Stimulated activated CD4-positive, alpha-beta T cell treated with anti-CD3 and anti-CD28 coated beads, Interleukin-2, amount 100 ng/mL, for 48 hours (primary cell): ENCODE measurements around the gene PIP5K1B.
"Not testable (repeated sequence)": the region's sequence is repeated elsewhere in the genome, so short reads cannot be mapped to it uniquely, and the experiment has no call there.

ENCODE experiments used
- DNase-seq, 2 donors: peaks; one replicate each; pipeline ENCODE4 v3.0.0-alpha.2; 2020

The PIP5K1B gene

GRCh38 chr9:68967800-68968199, 262.8 kb downstream of the PIP5K1B start:
- DNase-seq = no peak

GRCh38 chr9:68969538-68969937, 264.5 kb downstream of the PIP5K1B start:
- DNase-seq = no peak

- DNase-seq = no peak
These were observed 265.1 kb downstream of the PIP5K1B start for GRCh38 chr9:68970151-68970550.

GRCh38 chr9:68973619-68974018, 268.6 kb downstream of the PIP5K1B start:
- DNase-seq = no peak

- no peak for DNase-seq
These were observed 269.4 kb downstream of the PIP5K1B start for GRCh38 chr9:68974431-68974830.

GRCh38 chr9:68974901-68975300, 269.9 kb downstream of the PIP5K1B start:
- DNase-seq = no peak

- no peak for DNase-seq
These were observed 270.5 kb downstream of the PIP5K1B start for GRCh38 chr9:68975365-68976043.

GRCh38 chr9:68978066-68978465, 273.0 kb downstream of the PIP5K1B start:
- no peak for DNase-seq

GRCh38 chr9:68978501-68978900, 273.5 kb downstream of the PIP5K1B start:
- DNase-seq = no peak

- DNase-seq = peak; percentile 15 to 28
These were observed 274.7 kb downstream of the PIP5K1B start for GRCh38 chr9:68979538-68980314.

GRCh38 chr9:68980341-68980914, 275.4 kb downstream of the PIP5K1B start:
- no peak for DNase-seq

GRCh38 chr9:68981789-68982188, 276.7 kb downstream of the PIP5K1B start:
- DNase-seq = no peak

- DNase-seq = no peak
These were observed 278.0 kb downstream of the PIP5K1B start for GRCh38 chr9:68983008-68983411.

- DNase-seq = no peak
These were observed 278.7 kb downstream of the PIP5K1B start for GRCh38 chr9:68983522-68984424.

- DNase-seq = not testable (repeated sequence)
These were observed 281.9 kb downstream of the PIP5K1B start for GRCh38 chr9:68986949-68987348.

GRCh38 chr9:68991457-68991856, 286.4 kb downstream of the PIP5K1B start:
- no peak for DNase-seq

GRCh38 chr9:68995776-68996175, 290.7 kb downstream of the PIP5K1B start:
- no peak for DNase-seq

- no peak for DNase-seq
These were observed 291.4 kb downstream of the PIP5K1B start for GRCh38 chr9:68996462-68996861.

- DNase-seq = no peak
These were observed 292.6 kb downstream of the PIP5K1B start for GRCh38 chr9:68997666-68998065.

GRCh38 chr9:68998385-68998784, 293.3 kb downstream of the PIP5K1B start:
- DNase-seq = no peak

- DNase-seq = no peak
These were observed 293.8 kb downstream of the PIP5K1B start for GRCh38 chr9:68998812-68999211.

- DNase-seq = peak; percentile 45 to 66
These were observed 294.5 kb downstream of the PIP5K1B start for GRCh38 chr9:68999393-69000105.
